Activated CD8-positive, alpha-beta memory T cell treated with anti-CD3 and anti-CD28 coated beads for 1 hour (primary cell): ENCODE results near the gene PRKACA.

Experiments
- DNase-seq, 2 donors: peaks; one replicate each; pipeline ENCODE4 v3.0.0-alpha.2; 2020; ENCODE audit warnings: low read depth in 1 of 2; ENCODE audit errors: extremely low read depth in 1 of 2

PRKACA gene

GRCh38 chr19:14096272-14096992 is 21.1 kb downstream of the PRKACA start:
- no peak for DNase-seq

GRCh38 chr19:14094854-14095253 is 22.7 kb downstream of the PRKACA start:
- DNase-seq, result no peak

- no peak for DNase-seq
Measured at GRCh38 chr19:14093117-14093823, 24.3 kb downstream of the PRKACA start.

- no peak for DNase-seq
Measured at GRCh38 chr19:14091813-14092462, 25.6 kb downstream of the PRKACA start.

- peak in 1 of 2 donors; percentile 32 for DNase-seq
Measured at GRCh38 chr19:14091081-14091812, 26.3 kb downstream of the PRKACA start.

GRCh38 chr19:14090509-14091080 is 27.0 kb downstream of the PRKACA start, which contains the start of gene SAMD1:
Gene SAMD1, minus strand, starts transcription at chr19:14090751.
- DNase-seq, result peak; percentile 72 to 81

GRCh38 chr19:14089662-14090508 is 27.7 kb downstream of the PRKACA start:
- DNase-seq, result peak in 1 of 2 donors; percentile 33

GRCh38 chr19:14089412-14089661 is 28.2 kb downstream of the PRKACA start:
- DNase-seq, result no peak

GRCh38 chr19:14088634-14089411 is 28.7 kb downstream of the PRKACA start:
- DNase-seq, result no peak

GRCh38 chr19:14086098-14086497 is 31.5 kb downstream of the PRKACA start:
- no peak for DNase-seq

GRCh38 chr19:14085309-14085995 is 32.1 kb downstream of the PRKACA start, which contains the start of gene C19orf67:
Gene C19orf67, minus strand, starts transcription at chr19:14085783. Its CDS starts 156 bp downstream, at chr19:14085627.
- no peak for DNase-seq

GRCh38 chr19:14082675-14082960 is 34.9 kb downstream of the PRKACA start:
- DNase-seq, result no peak

- no peak for DNase-seq
Measured at GRCh38 chr19:14081797-14082674, 35.5 kb downstream of the PRKACA start.

GRCh38 chr19:14080887-14081796 is 36.4 kb downstream of the PRKACA start:
- DNase-seq, result peak; percentile 98 to 99

GRCh38 chr19:14078411-14078810 is 39.2 kb downstream of the PRKACA start:
- DNase-seq, result no peak

- DNase-seq, result no peak
Measured at GRCh38 chr19:14073925-14074838, 43.4 kb downstream of the PRKACA start.
